OCI-LY7 (cell line): ENCODE data around the gene ADIG.

Source experiments
- EZH2phosphoT487 ChIP-seq: fragments of 200-600 bp; sonication (generic); IDR thresholded peaks from 2 replicates; pipeline ENCODE4 v1.6.1; 2018; ENCODE audit warnings: low read depth, borderline replicate concordance, mild to moderate bottlenecking, mixed run types, antibody characterized with exemption, low read length, moderate library complexity, mixed read lengths
- TF ChIP-seq, protein P1 (sequence below): fragments of 200-600 bp; sonication (generic); conservative IDR thresholded peaks from 2 replicates; pipeline ENCODE4 v1.5.1; 2014; ENCODE audit warnings: mild to moderate bottlenecking, antibody characterized with exemption, low read length, moderate library complexity, mixed read lengths

DNA sequence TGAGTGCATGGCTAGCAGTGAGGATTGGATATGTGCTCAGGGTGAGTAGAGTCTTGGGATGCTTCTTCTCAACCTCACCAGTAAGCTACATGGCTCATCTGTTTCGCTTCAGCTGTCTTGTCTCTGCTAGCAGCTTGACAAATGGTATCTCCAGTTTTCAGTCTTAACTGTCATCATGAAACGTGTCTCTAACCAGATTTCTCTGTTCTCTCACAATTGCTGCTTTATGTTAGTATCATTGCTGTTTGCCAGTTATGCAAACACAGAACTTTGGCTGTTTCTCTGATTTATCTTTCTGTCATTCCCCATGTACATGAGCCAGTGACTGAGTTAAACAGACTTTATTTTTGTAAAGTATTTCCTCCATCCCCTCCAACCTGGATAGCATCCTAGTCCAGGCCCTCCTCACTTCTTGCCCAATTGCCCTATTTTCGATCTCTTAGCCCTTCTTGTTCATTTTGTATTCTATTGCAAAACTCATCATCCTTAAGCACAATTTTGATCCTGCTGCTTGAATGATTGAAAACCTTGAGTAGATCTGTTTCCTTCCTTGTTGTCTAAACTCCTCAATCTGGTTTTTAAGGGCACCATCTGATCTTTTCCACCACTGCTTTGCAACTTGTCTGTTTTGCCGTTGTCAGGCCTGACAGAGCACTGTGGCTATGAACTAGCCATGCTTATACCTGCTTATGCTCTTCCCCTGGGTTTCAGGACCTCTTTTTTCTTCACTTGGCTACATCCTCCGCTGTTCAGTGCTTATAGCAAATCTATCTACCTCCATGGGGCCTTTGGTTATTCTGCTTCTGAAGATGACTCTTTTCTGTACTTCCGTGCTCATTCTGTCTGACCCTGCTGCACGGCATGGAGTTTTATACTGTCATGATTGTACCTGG, 37.7 kb upstream of the ADIG start:
- TF ChIP-seq, protein P1, sequence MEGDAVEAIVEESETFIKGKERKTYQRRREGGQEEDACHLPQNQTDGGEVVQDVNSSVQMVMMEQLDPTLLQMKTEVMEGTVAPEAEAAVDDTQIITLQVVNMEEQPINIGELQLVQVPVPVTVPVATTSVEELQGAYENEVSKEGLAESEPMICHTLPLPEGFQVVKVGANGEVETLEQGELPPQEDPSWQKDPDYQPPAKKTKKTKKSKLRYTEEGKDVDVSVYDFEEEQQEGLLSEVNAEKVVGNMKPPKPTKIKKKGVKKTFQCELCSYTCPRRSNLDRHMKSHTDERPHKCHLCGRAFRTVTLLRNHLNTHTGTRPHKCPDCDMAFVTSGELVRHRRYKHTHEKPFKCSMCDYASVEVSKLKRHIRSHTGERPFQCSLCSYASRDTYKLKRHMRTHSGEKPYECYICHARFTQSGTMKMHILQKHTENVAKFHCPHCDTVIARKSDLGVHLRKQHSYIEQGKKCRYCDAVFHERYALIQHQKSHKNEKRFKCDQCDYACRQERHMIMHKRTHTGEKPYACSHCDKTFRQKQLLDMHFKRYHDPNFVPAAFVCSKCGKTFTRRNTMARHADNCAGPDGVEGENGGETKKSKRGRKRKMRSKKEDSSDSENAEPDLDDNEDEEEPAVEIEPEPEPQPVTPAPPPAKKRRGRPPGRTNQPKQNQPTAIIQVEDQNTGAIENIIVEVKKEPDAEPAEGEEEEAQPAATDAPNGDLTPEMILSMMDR, result no peak
- TF ChIP-seq EZH2phosphoT487, result no peak
